Activated CD4-positive, alpha-beta T cell treated with anti-CD3 and anti-CD28 coated beads, Interleukin-2, amount 10 ng/mL, durations not matched to agents 7 days and 5 days (primary cell): ENCODE results near the gene CCDC92B. TPM values are rescaled to one million over a fixed set of nuclear protein-coding genes. Genes with fewer than 3 reads are reported as not detected.

Experiments
- CTCF ChIA-PET: fragments of 350-600 bp; sonication (Branson Sonifier 250); formaldehyde crosslinking; loops from one replicate; lab custom pipeline; 2021; ENCODE audit warnings: antibody characterized with exemption; lab: Charles Lee
- POLR2A ChIA-PET: fragments of 350-600 bp; sonication (Branson Sonifier 250); formaldehyde crosslinking; loops from one replicate; lab custom pipeline; 2021; ENCODE audit warnings: antibody characterized with exemption; lab: Charles Lee
- DNase-seq: peaks from one replicate; pipeline ENCODE4 v3.0.0-alpha.2; 2020
- H3K27ac Mint-ChIP-seq: one replicate; pipeline ENCODE4 v1.8.0; 2021; ENCODE audit warnings: mild to moderate bottlenecking, moderate library complexity, mixed read lengths
- H3K27me3 Mint-ChIP-seq: one replicate; pipeline ENCODE4 v1.8.0; 2021; ENCODE audit warnings: mixed read lengths
- H3K36me3 Mint-ChIP-seq: one replicate; pipeline ENCODE4 v1.8.0; 2021; ENCODE audit warnings: low read depth, mixed read lengths
- H3K4me1 Mint-ChIP-seq: one replicate; pipeline ENCODE4 v1.8.0; 2021; ENCODE audit warnings: mixed read lengths
- H3K4me3 Mint-ChIP-seq: one replicate; pipeline ENCODE4 v1.8.0; 2021; ENCODE audit warnings: mild to moderate bottlenecking, moderate library complexity, mixed read lengths
- H3K9me3 Mint-ChIP-seq: one replicate; pipeline ENCODE4 v1.8.0; 2021; ENCODE audit warnings: mixed read lengths
- total RNA-seq, 2 experiments: library from RNA; stranded (reverse); gene quantifications; one replicate each; pipeline ENCODE4 v1.2.3, GENCODE V29; 2021

Gene CCDC92B
- under 1 TPM in 1 of 2 experiments, not detected in 1; 0.08 TPM for total RNA-seq

DNA sequence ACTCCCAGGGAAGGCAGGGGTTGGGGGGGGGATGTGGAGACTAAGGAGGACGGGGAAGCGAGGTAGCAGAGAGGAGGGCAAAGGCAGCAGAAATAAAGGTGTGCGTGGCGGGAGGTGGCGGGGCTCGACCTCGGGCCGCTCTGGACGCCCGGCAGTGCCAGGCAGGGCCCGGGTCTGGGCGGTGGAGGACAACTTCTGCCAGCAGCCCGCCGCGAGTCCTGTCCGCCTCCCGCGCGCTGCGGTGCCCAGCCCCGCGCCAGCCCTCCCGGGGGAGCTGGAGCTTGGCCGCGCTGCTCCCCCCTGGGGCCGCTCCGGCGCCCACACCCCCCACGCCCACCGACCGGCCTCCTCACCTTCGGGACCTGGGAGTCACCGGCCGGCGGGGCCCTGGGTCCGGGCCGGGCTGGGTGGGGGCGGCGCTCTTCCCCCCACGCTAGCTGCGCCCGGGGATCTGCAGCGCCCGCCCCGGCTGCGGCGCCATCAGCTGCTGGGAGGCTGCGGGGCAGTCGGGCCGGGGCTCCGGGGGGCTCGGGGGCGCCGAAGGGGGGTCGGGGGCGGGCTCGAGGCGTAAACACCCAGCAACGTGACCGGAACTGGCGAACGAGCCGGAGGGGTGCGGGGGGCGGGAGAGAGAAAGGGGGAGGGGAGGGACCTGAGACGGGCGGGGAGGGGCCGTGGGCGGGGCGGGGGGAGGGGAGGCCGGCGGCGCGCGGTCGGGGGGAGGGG is at the start of gene CCDC92B:
CCDC92B (minus strand) TSS at position 595 of the 726 bp plus-strand sequence. CDS start 14,507 bp downstream, outside the sequence.
- Mint-ChIP-seq H3K27ac (no peak within 1 kb of the TSS), H3K27me3 (peaks cover 44% of the 10 kb centered on the region), H3K4me1 (peaks cover 2% of the 10 kb centered on the region), H3K4me3 (no peak within 1 kb of the TSS), H3K36me3 (no peaks in the 10 kb centered on the region), H3K9me3 (no peaks in the 10 kb centered on the region)
- ChIA-PET POLR2A (no interaction called here), CTCF (no interaction called here)
- no peak for DNase-seq

DNA sequence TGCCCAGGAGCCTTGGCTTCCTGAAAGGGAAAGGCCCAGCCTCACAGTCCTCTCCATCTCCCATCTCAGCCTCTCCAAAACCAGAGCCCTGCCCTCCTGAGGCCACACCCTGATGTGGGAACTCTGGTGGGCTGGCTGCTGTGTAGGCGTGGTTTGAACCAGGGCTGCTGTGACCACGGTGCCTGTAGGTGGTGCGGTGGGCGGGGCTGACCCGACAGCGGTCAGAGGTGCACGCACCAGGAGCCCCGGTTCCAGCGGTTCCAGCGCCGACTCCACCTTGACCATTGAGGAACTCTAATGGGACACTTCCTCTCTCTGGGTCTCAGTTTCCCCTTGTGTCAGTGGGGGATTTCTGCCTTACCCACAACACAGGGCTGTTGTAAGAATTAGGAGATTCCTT is 49.2 kb upstream of the CCDC92B start:
- DNase-seq: no peak
- H3K4me1 Mint-ChIP-seq: peaks cover 62% of the 10 kb centered on the region

DNA sequence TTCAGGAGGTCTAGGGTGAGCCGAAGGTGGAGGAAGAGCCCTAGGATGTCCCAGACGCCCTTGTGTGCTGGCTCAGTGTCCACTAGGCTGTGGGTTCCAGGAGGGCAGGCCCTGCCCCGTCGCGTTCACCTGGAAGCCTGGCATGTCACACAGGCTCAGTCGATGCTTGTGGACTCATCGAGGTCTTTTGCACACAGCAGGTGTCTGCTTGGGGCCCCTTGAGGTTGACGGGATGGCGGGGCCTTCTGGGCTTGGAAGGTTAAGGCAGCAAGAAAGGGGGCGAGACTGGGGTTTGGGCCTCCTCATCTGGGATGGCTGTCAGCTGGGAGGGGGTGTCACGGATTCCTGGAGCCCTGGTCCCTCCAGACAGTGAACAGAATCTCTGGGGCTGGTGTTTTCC is 48.7 kb upstream of the CCDC92B start:
- DNase-seq: no peak
- ChIA-PET POLR2A (no interaction called here), CTCF (interaction anchor here (1.6 to 2.7 kb wide), 3 partner anchors 14 to 17 kb away, joined by 5 to 14 read pairs (median 6); no protein-coding TSS in a partner anchor)
- peaks cover 66% of the 10 kb centered on the region for H3K4me1 Mint-ChIP-seq
- H3K36me3 Mint-ChIP-seq: peaks cover 45% of the 10 kb centered on the region
- H3K27me3 Mint-ChIP-seq: peaks cover 12% of the 10 kb centered on the region
- no peak overlapping the region for H3K27ac Mint-ChIP-seq
- H3K4me3 Mint-ChIP-seq: peak overlapping the region; percentile 88
- H3K9me3 Mint-ChIP-seq: no peaks in the 10 kb centered on the region

More for the DNA sequence above, 49.2 kb upstream of the CCDC92B start:
- ChIA-PET POLR2A (no interaction called here), CTCF (interaction anchor here (1.6 to 2.0 kb wide), 3 partner anchors 13 to 16 kb away, joined by 5 to 6 read pairs (median 6); no protein-coding TSS in a partner anchor)
- no peak overlapping the region for H3K27ac Mint-ChIP-seq
- H3K36me3 Mint-ChIP-seq: peaks cover 50% of the 10 kb centered on the region
- H3K27me3 Mint-ChIP-seq: peaks cover 12% of the 10 kb centered on the region
- H3K9me3 Mint-ChIP-seq: no peaks in the 10 kb centered on the region
- H3K4me3 Mint-ChIP-seq: peak overlapping the region; percentile 15

DNA sequence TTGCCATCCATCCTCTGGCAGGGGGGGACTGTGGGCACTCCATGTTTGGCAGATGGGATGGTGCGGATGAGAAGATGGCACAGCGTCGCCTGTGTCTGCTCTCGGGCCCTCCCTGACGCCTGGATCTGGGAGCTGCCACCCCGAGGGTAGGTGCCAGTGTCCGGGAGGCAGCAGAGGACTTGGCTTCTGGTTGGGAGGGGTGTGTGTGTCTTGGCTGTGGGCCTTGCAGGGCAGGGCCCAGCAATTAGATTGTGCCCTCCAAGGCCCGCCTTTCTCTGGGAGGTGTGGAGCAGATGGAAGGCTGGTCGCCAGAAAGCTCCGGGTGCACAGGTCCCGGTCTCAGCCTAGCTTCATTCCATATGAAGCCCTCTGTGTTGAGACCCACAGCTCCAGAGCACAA is 48.2 kb upstream of the CCDC92B start:
- Mint-ChIP-seq H3K27ac (no peak overlapping the region), H3K9me3 (no peaks in the 10 kb centered on the region), H3K36me3 (peaks cover 40% of the 10 kb centered on the region), H3K4me1 (peaks cover 70% of the 10 kb centered on the region), H3K27me3 (peaks cover 12% of the 10 kb centered on the region), H3K4me3 (peak overlapping the region; percentile 88)
- ChIA-PET CTCF (interaction anchor here (0.6 to 2.7 kb wide), 3 partner anchors 14 to 146 kb away, joined by 3 to 14 read pairs (median 5); no protein-coding TSS in a partner anchor), POLR2A (interaction anchor here (2.2 kb wide), 1 partner anchor 17 kb away, joined by 21 read pairs; no protein-coding TSS in a partner anchor)
- no peak for DNase-seq

DNA sequence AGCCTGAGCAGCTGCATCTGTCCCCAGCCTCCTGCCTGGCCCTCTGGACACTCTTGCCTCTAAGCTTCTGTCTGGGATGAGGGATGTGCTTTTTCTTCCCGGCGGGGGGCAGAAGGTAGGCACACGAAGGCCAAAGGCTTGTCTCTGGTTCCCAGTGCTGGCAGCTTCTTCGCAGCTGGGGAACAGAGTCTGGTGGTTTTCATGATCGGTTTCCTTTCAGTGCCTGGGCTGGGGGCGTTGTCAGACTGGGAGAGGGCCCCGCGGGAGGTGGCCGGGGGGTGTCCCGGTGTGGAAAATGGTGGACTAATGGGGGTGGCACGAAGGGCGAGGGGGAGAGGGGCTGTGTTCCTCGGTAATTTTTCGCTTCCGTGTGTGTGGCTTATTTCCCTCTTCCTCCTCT is 47.8 kb upstream of the CCDC92B start:
- DNase-seq: peak; percentile 14
- Mint-ChIP-seq H3K36me3 (peaks cover 36% of the 10 kb centered on the region), H3K4me3 (peak overlapping the region; percentile 88), H3K27me3 (peaks cover 12% of the 10 kb centered on the region), H3K4me1 (peaks cover 74% of the 10 kb centered on the region), H3K9me3 (no peaks in the 10 kb centered on the region), H3K27ac (peak overlapping the region; percentile 65)
- POLR2A ChIA-PET: interaction anchor here (2.2 kb wide), 1 partner anchor 17 kb away, joined by 21 read pairs; no protein-coding TSS in a partner anchor
- CTCF ChIA-PET: interaction anchor here (0.6 to 2.7 kb wide), 3 partner anchors 11 to 146 kb away, joined by 3 to 14 read pairs (median 11); no protein-coding TSS in a partner anchor

DNA sequence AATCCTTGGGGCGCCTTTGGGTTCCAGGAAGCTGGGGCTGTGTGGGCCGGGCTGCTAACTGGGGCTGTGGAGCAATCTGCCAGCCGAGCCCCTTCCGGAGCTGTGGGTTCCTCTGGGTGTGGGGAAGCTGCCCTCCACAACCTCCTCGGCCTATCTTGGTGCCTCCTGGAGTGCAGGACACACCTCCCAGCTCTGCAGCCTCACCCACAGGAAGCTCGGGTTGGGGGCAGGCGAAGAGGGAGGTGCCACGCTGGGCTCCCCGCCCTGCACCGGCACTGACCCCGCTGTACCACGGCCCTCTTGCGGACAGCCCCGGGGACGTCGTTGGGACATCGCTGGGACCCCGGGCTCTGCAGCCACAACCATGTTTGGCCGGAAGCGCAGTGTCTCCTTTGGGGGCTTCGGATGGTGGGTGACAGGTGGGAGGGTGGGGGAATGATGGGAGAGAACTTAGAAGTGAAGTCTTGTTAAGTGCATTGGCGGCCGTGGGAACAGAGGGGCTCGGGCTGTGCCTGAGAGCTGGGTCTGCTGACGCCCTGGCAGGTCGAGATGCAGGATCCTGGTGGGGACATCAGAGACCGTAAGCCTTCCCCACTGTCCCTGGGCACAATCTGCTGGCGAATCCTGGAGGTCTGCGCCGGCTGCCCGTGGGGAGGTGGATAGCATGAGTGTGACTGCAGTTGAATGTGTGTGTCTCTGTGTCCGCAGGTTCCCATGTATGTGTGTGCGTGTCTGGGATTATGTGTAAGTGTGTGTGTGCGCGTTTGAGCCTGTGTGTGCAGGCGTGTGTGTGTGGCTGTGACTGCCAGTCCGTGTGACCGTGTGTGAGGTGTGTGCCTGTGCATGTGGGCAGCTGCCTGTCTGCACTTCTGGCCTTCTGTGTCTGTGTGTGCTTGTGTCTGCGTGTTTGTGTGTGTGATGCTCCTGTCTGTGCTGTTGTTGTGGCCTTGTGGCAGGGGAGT is 47.0 kb upstream of the CCDC92B start, which contains the start of gene RAP1GAP2:
RAP1GAP2 (plus strand) TSS at position 275 of the 962 bp plus-strand sequence; CDS start at position 365, 90 bp downstream.
- H3K27ac Mint-ChIP-seq: peak within 1 kb of the TSS; percentile 65
- POLR2A ChIA-PET: interaction anchor here (2.2 kb wide), 1 partner anchor 18 kb away, joined by 21 read pairs; no protein-coding TSS in a partner anchor
- CTCF ChIA-PET: interaction anchor here (0.6 to 2.7 kb wide), 5 partner anchors 10 to 249 kb away, joined by 3 to 14 read pairs (median 5); no protein-coding TSS in a partner anchor

DNA sequence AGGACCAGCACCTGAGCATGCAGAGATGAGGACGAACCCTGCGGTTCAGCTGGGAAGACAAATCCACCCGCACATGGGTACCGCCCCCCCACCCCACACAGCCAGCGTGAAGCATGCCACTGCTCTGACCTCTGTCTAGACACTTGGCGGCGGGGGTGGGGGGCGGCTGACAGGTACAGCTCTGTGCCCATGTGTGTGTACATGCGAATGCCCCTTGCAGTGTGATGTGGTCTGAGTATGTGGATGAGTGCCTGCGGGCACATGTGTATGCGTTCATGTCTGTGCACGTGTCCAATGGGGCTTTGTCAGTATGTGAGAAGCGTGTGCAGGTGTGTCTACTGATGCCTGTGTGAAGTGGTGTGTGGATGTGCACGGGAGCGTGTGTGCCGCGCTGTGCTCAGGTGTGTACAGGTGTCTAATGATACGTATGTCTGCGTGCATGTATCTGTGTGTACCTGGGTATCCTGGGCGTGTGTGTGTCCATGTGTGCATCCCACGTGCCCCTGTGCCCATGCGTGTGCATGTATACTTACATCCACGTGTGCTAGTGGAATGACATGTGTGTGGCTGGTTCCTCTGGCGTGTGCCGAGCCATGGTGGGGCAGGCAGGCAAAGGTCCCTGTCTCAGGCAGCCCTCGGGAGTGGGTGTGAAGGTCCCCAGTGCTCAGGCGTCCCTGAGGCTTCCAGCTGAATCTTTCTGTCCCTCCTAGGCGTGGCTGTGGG is 46.1 kb upstream of the CCDC92B start:
- Mint-ChIP-seq H3K27me3 (peaks cover 17% of the 10 kb centered on the region), H3K36me3 (peaks cover 28% of the 10 kb centered on the region), H3K27ac (peak overlapping the region; percentile 16), H3K4me3 (peak overlapping the region; percentile 88), H3K4me1 (peaks cover 83% of the 10 kb centered on the region), H3K9me3 (no peaks in the 10 kb centered on the region)
- ChIA-PET POLR2A (interaction anchor here (2.2 kb wide), 1 partner anchor 19 kb away, joined by 21 read pairs; no protein-coding TSS in a partner anchor), CTCF (interaction anchor here (0.6 to 2.7 kb wide), 6 partner anchors 9 to 250 kb away, joined by 3 to 14 read pairs (median 6); no protein-coding TSS in a partner anchor)
- no peak for DNase-seq

More for the DNA sequence above, 47.0 kb upstream of the CCDC92B start, which contains the start of gene RAP1GAP2:
- peak within 1 kb of the TSS; percentile 88 for H3K4me3 Mint-ChIP-seq
- H3K36me3 Mint-ChIP-seq: peaks cover 29% of the 10 kb centered on the region
- no peaks in the 10 kb centered on the region for H3K9me3 Mint-ChIP-seq
- peak; percentile 89 for DNase-seq
- H3K4me1 Mint-ChIP-seq: peaks cover 78% of the 10 kb centered on the region
- peaks cover 12% of the 10 kb centered on the region for H3K27me3 Mint-ChIP-seq

DNA sequence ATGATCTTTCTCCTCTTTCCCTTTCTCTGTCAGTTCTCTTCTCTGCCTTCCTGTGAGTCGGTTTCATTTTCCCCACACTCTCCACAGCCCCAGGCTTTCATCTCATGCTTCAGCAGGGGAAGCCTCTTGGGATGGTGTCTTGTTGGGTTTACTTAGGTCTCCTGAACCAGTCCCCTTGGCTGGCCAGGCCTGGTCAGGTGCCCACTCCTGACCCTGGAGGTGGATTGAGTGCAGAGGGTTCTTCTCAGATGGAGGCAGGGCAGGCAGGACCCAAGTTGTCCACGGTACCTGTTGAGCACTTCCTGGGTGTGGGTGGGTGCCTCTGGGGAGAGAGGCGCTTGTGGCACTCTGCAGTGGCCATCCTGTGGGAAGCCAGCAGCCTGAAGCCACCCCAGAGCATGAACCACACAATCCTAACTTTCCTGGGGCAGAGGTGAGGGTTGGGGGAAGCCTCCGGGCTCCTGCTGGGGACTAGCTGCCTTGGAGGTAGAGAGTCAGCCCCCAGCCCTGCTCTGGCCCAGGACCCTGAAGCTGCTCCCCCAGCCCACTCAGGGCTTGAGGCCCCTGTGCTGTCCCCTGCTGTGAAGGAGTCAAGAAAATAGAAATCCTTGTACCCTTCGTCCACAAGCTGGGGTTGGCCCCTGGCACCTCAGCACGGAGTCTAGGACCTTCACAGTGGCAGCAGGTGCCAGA is 44.8 kb upstream of the CCDC92B start:
- DNase-seq: peak; percentile 53
- H3K4me1 Mint-ChIP-seq: peaks cover 85% of the 10 kb centered on the region
- peaks cover 22% of the 10 kb centered on the region for H3K27me3 Mint-ChIP-seq
- H3K36me3 Mint-ChIP-seq: peaks cover 23% of the 10 kb centered on the region
- no peaks in the 10 kb centered on the region for H3K9me3 Mint-ChIP-seq
- peak overlapping the region; percentile 88 for H3K4me3 Mint-ChIP-seq
- H3K27ac Mint-ChIP-seq: peak overlapping the region; percentile 80
- ChIA-PET CTCF (interaction anchor here (1.4 to 1.8 kb wide), 3 partner anchors 8 to 20 kb away, joined by 5 to 6 read pairs (median 5); no protein-coding TSS in a partner anchor), POLR2A (interaction anchor here (0.6 to 1.1 kb wide), 2 partner anchors 9 to 20 kb away, joined by 3 read pairs; no protein-coding TSS in a partner anchor)

DNA sequence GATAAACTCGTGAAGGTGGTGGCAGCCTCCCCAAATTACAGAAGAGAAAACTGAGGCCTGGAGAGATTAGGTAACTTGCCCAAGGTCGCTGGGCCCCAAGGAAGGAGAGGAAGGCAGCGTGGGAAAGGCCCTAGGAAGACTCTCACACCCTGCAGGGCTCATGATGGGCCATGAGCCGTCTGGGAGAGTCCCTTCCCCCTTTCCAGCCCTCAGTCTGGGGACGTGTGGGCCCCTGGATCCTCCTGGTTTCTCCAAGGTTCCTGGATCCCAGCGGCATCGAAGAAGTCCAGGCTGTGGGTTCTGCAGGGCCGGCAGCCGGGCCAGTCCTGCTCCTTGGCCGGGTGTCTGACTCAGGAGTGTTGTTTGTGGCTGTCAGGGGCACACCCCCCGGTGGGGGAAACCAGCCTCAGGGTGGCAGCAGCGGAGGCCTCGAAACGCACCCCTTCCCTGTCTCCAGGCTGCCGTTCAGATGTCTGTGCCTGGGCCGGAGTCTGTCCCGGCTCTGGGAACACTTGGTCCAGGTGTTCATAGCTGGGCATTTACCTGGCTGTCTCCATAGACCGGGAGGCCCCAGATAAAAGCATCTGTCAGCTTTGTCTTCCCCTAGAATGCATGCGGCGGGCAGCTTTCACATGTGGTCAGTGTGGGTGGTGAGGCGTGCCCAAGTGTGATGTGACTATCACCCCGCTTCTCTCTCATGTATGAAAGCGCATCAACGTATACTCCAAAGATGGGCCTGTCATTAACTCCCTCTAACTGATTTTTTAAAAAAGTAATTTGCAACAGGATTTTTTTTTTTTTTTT is 43.1 kb upstream of the CCDC92B start:
- POLR2A ChIA-PET: no interaction called here
- peak overlapping the region; percentile 62 for H3K27ac Mint-ChIP-seq
- CTCF ChIA-PET: interaction anchor here (1.3 to 1.4 kb wide), 3 partner anchors 10 to 44 kb away, joined by 3 to 5 read pairs (median 5); no protein-coding TSS in a partner anchor
- H3K9me3 Mint-ChIP-seq: no peaks in the 10 kb centered on the region
- peak; percentile 47 for DNase-seq
- peaks cover 69% of the 10 kb centered on the region for H3K4me1 Mint-ChIP-seq
- H3K36me3 Mint-ChIP-seq: peaks cover 15% of the 10 kb centered on the region
- peak overlapping the region; percentile 12 for H3K4me3 Mint-ChIP-seq
- H3K27me3 Mint-ChIP-seq: peaks cover 25% of the 10 kb centered on the region

DNA sequence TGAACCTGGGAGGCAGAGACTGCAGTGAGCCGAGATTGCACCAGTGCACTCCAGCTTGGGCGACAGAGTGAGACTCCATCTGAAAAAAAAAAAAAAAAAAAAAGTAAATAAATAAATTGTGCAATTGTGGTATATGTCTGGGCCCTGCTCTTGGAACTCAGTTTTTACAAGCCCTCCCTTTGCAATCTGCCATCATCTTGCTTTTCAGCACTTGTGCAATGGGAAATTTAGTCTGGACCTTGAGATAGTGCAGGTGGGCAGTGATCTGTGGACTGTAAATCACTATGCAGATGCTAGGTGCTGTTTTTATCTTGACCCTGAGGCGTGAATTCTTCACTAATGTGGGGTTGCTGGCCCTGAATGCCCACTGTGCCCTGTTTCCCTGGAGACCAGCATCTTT is 40.2 kb upstream of the CCDC92B start:
- no peaks in the 10 kb centered on the region for H3K9me3 Mint-ChIP-seq
- H3K36me3 Mint-ChIP-seq: peaks cover 2% of the 10 kb centered on the region
- peaks cover 57% of the 10 kb centered on the region for H3K4me1 Mint-ChIP-seq
- peaks cover 20% of the 10 kb centered on the region for H3K27me3 Mint-ChIP-seq
- H3K27ac Mint-ChIP-seq: no peak overlapping the region
- DNase-seq: no peak
- CTCF ChIA-PET: interaction anchor here (0.7 to 0.9 kb wide), 2 partner anchors 11 to 1605 kb away, joined by 3 read pairs; no protein-coding TSS in a partner anchor
- POLR2A ChIA-PET: no interaction called here
- no peak overlapping the region for H3K4me3 Mint-ChIP-seq
